Nephron (organoid): ENCODE measurements around the gene LANCL3.

Experiments used
- H3K27ac Mint-ChIP-seq, 3 experiments: 2 replicates each; pipeline ENCODE4 v1.8.0; 2020; ENCODE audit warnings: mixed read lengths in 3 of 3, mild to moderate bottlenecking in 2 of 3, moderate library complexity in 1 of 3
- H3K27me3 Mint-ChIP-seq: 2 replicates; pipeline ENCODE4 v1.8.0; 2021; ENCODE audit warnings: low read depth, mild to moderate bottlenecking, moderate library complexity, mixed read lengths
- H3K36me3 Mint-ChIP-seq: 2 replicates; pipeline ENCODE4 v1.8.0; 2020; ENCODE audit warnings: low read depth, mixed read lengths
- H3K4me1 Mint-ChIP-seq: 2 replicates; pipeline ENCODE4 v1.8.0; 2020; ENCODE audit warnings: mixed read lengths
- H3K4me3 Mint-ChIP-seq, 3 experiments: 2 replicates each; pipeline ENCODE4 v1.8.0; 2020; ENCODE audit warnings: mild to moderate bottlenecking in 3 of 3, mixed read lengths in 3 of 3, moderate library complexity in 2 of 3
- H3K9me3 Mint-ChIP-seq: 2 replicates; pipeline ENCODE4 v1.8.0; 2020; ENCODE audit warnings: mixed read lengths
- CTCF ChIP-seq, 3 experiments: fragments of 200-600 bp; sonication (generic); IDR thresholded peaks; one replicate each; pipeline ENCODE4 v1.5.0; 2021; ENCODE audit warnings: antibody characterized with exemption in 3 of 3; ENCODE audit not compliant: unreplicated experiment in 3 of 3

The LANCL3 gene

GRCh38 chrX:37609727-37610126, 38.3 kb downstream of the LANCL3 start:
- no peaks in the 10 kb centered on the region for H3K4me1 Mint-ChIP-seq
- H3K27me3 Mint-ChIP-seq = peaks cover 3% of the 10 kb centered on the region
- H3K4me3 Mint-ChIP-seq = no peak overlapping the region
- no peak overlapping the region for H3K27ac Mint-ChIP-seq
- no peaks in the 10 kb centered on the region for H3K36me3 Mint-ChIP-seq
- peaks cover 4% of the 10 kb centered on the region for H3K9me3 Mint-ChIP-seq
- no peak for TF ChIP-seq CTCF (IDR thresholded peaks at IDR 0.05; ENCODE audit: unreplicated experiment in 3 of 3)

- no peak overlapping the region for H3K27ac Mint-ChIP-seq
- no peaks in the 10 kb centered on the region for H3K4me1 Mint-ChIP-seq
- no peak overlapping the region for H3K4me3 Mint-ChIP-seq
- no peaks in the 10 kb centered on the region for H3K9me3 Mint-ChIP-seq
- no peaks in the 10 kb centered on the region for H3K27me3 Mint-ChIP-seq
- H3K36me3 Mint-ChIP-seq = no peaks in the 10 kb centered on the region
- TF ChIP-seq CTCF (IDR thresholded peaks at IDR 0.05; ENCODE audit: unreplicated experiment in 3 of 3) = no peak
These were observed 42.5 kb downstream of the LANCL3 start for GRCh38 chrX:37613933-37614332.

GRCh38 chrX:37627602-37628001, 56.1 kb downstream of the LANCL3 start:
- no peak overlapping the region for H3K27ac Mint-ChIP-seq
- no peaks in the 10 kb centered on the region for H3K27me3 Mint-ChIP-seq
- no peak for TF ChIP-seq CTCF (IDR thresholded peaks at IDR 0.05; ENCODE audit: unreplicated experiment in 3 of 3)
- H3K4me1 Mint-ChIP-seq = no peaks in the 10 kb centered on the region
- H3K4me3 Mint-ChIP-seq = no peak overlapping the region
- H3K36me3 Mint-ChIP-seq = no peaks in the 10 kb centered on the region
- H3K9me3 Mint-ChIP-seq = peaks cover 5% of the 10 kb centered on the region

GRCh38 chrX:37638047-37638446, 66.6 kb downstream of the LANCL3 start:
- Mint-ChIP-seq H3K4me1 (no peaks in the 10 kb centered on the region), H3K9me3 (peaks cover 10% of the 10 kb centered on the region), H3K36me3 (no peaks in the 10 kb centered on the region), H3K27ac (no peak overlapping the region), H3K4me3 (no peak overlapping the region), H3K27me3 (no peaks in the 10 kb centered on the region)
- no peak for TF ChIP-seq CTCF (IDR thresholded peaks at IDR 0.05; ENCODE audit: unreplicated experiment in 3 of 3)

GRCh38 chrX:37640142-37640541, 68.7 kb downstream of the LANCL3 start:
- H3K4me1 Mint-ChIP-seq = no peaks in the 10 kb centered on the region
- H3K27me3 Mint-ChIP-seq = no peaks in the 10 kb centered on the region
- no peaks in the 10 kb centered on the region for H3K36me3 Mint-ChIP-seq
- no peak overlapping the region for H3K4me3 Mint-ChIP-seq
- H3K27ac Mint-ChIP-seq = no peak overlapping the region
- H3K9me3 Mint-ChIP-seq = peaks cover 2% of the 10 kb centered on the region
- TF ChIP-seq CTCF (IDR thresholded peaks at IDR 0.05; ENCODE audit: unreplicated experiment in 3 of 3) = no peak

- no peaks in the 10 kb centered on the region for H3K27me3 Mint-ChIP-seq
- no peak for TF ChIP-seq CTCF (IDR thresholded peaks at IDR 0.05; ENCODE audit: unreplicated experiment in 3 of 3)
- H3K4me3 Mint-ChIP-seq = no peak overlapping the region
- H3K36me3 Mint-ChIP-seq = no peaks in the 10 kb centered on the region
- peaks cover 2% of the 10 kb centered on the region for H3K9me3 Mint-ChIP-seq
- no peak overlapping the region for H3K27ac Mint-ChIP-seq
- no peaks in the 10 kb centered on the region for H3K4me1 Mint-ChIP-seq
These were observed 70.4 kb downstream of the LANCL3 start for GRCh38 chrX:37641859-37642258.
